ENCODE data around the gene FALEC. TPM values are rescaled to one million over a fixed set of nuclear protein-coding genes. Genes with fewer than 3 reads are reported as not detected.

FALEC gene
- total and polyA plus RNA-seq, 9 of the 15 experiments (the other 6 are each of a cell fraction or from before 2014, with no cell fraction given), result 0.15 to 1.8 (median 0.53) TPM; not detected in 5

GRCh38 chr1:150545486-150546032 lies 30.0 kb downstream of the FALEC start (continued):
- TF ChIP-seq RBBP5 (IDR thresholded peaks at IDR 0.05; ENCODE audit: borderline replicate concordance, insufficient read depth, low read length, poor library complexity, severe bottlenecking) (no peak), RBM17 (IDR thresholded peaks at IDR 0.05; ENCODE audit: borderline replicate concordance, low read depth, low read length) (no peak), ZC3H8 (IDR thresholded peaks at IDR 0.05) (no peak), MEF2D (tag; conservative IDR thresholded peaks at IDR 0.05; ENCODE audit: low read depth) (peak; percentile 84), MAFF (IDR thresholded peaks at IDR 0.05; ENCODE audit: low read length) (peak; percentile 43; the same call in 1 of the 2 replicates), POLR2AphosphoS5 (IDR thresholded peaks at IDR 0.05; ENCODE audit: control insufficient read depth, insufficient read depth, low read depth, low read length) (peak; percentile 99), BRD9 (IDR thresholded peaks at IDR 0.05; ENCODE audit: low read depth, partially characterized antibody) (peak; percentile 38), ZNF384 (IDR thresholded peaks at IDR 0.05; ENCODE audit: low read depth, low read length) (peak; percentile 10; the same call in 1 of the 2 replicates), ZBTB12 (CRISPR knock-in tag; IDR thresholded peaks at IDR 0.05) (no peak), NCOR1 (IDR thresholded peaks at IDR 0.05) (peak; percentile 98), PATZ1 (CRISPR knock-in tag; IDR thresholded peaks at IDR 0.05; ENCODE audit: borderline replicate concordance) (no peak), DNMT1 (IDR thresholded peaks at IDR 0.05) (no peak), WHSC1 (IDR thresholded peaks at IDR 0.05; ENCODE audit: low read length) (no peak), TEAD4 (IDR thresholded peaks at IDR 0.05; ENCODE audit: low read length) (peak; percentile 97), TEAD4 (CRISPR knock-in tag; IDR thresholded peaks at IDR 0.05; ENCODE audit: borderline replicate concordance) (no peak), THAP12 (CRISPR knock-in tag; IDR thresholded peaks at IDR 0.05) (no peak), RCOR1 (IDR thresholded peaks at IDR 0.05; ENCODE audit: borderline replicate concordance in 1 of 2, low read depth in 2 of 2, low read length in 2 of 2) (peak; percentile 85 to 91; a peak in 3 of 4 replicates), ZFP36 (IDR thresholded peaks at IDR 0.05; ENCODE audit: low read depth, low read length, partially characterized antibody) (peak; percentile 68), TAF7 (tag; IDR thresholded peaks at IDR 0.05) (no peak), IRF9 (tag; IDR thresholded peaks at IDR 0.05) (no peak), TBL1XR1 (IDR thresholded peaks at IDR 0.05; ENCODE audit: low read length in 2 of 2) (peak; percentile 86 to 97), ZNF561 (CRISPR knock-in tag; conservative IDR thresholded peaks at IDR 0.05) (no peak), THRAP3 (IDR thresholded peaks at IDR 0.05; ENCODE audit: borderline replicate concordance) (no peak)

Measured in K562 (cell line).